ENCODE results near the gene C19orf12. TPM values are rescaled to one million over a fixed set of nuclear protein-coding genes. Genes with fewer than 3 reads are reported as not detected.

The C19orf12 gene
- total RNA-seq, 1 experiment from 2014 or later, result 15.5 TPM

- ATAC-seq (no peak), DNase-seq (ENCODE audit: low spot score) (no peak)
- H3K4me3 Mint-ChIP-seq, result no peak overlapping the region
- H3K27ac Mint-ChIP-seq, result no peak overlapping the region
- H3K4me1 Mint-ChIP-seq, result no peaks in the 10 kb centered on the region
- POLR2A ChIA-PET, result no interaction called here
- no peak for TF ChIP-seq PRRX2 (CRISPR knock-in tag; IDR thresholded peaks at IDR 0.05)
- TF ChIP-seq NFYB (CRISPR knock-in tag; conservative IDR thresholded peaks at IDR 0.05; ENCODE audit: low read depth), result no peak
- TF ChIP-seq ERG (CRISPR knock-in tag; IDR thresholded peaks at IDR 0.05), result no peak
- no peak for TF ChIP-seq SP1 (CRISPR knock-in tag; conservative IDR thresholded peaks at IDR 0.05)
- no peak for TF ChIP-seq EMX1 (CRISPR knock-in tag; IDR thresholded peaks at IDR 0.05)
- TF ChIP-seq ZMAT4 (CRISPR knock-in tag; IDR thresholded peaks at IDR 0.05), result no peak
- TF ChIP-seq KAT7 (CRISPR knock-in tag; IDR thresholded peaks at IDR 0.05; ENCODE audit: borderline replicate concordance), result no peak
- no peak for TF ChIP-seq ZNF232 (CRISPR knock-in tag; IDR thresholded peaks at IDR 0.05)
- no peak for TF ChIP-seq MAX (CRISPR knock-in tag; IDR thresholded peaks at IDR 0.05)
- no peak for TF ChIP-seq CTCF (IDR thresholded peaks at IDR 0.05)
- TF ChIP-seq, protein P1, sequence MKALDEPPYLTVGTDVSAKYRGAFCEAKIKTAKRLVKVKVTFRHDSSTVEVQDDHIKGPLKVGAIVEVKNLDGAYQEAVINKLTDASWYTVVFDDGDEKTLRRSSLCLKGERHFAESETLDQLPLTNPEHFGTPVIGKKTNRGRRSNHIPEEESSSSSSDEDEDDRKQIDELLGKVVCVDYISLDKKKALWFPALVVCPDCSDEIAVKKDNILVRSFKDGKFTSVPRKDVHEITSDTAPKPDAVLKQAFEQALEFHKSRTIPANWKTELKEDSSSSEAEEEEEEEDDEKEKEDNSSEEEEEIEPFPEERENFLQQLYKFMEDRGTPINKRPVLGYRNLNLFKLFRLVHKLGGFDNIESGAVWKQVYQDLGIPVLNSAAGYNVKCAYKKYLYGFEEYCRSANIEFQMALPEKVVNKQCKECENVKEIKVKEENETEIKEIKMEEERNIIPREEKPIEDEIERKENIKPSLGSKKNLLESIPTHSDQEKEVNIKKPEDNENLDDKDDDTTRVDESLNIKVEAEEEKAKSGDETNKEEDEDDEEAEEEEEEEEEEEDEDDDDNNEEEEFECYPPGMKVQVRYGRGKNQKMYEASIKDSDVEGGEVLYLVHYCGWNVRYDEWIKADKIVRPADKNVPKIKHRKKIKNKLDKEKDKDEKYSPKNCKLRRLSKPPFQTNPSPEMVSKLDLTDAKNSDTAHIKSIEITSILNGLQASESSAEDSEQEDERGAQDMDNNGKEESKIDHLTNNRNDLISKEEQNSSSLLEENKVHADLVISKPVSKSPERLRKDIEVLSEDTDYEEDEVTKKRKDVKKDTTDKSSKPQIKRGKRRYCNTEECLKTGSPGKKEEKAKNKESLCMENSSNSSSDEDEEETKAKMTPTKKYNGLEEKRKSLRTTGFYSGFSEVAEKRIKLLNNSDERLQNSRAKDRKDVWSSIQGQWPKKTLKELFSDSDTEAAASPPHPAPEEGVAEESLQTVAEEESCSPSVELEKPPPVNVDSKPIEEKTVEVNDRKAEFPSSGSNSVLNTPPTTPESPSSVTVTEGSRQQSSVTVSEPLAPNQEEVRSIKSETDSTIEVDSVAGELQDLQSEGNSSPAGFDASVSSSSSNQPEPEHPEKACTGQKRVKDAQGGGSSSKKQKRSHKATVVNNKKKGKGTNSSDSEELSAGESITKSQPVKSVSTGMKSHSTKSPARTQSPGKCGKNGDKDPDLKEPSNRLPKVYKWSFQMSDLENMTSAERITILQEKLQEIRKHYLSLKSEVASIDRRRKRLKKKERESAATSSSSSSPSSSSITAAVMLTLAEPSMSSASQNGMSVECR (CRISPR knock-in tag; IDR thresholded peaks at IDR 0.05; ENCODE audit: borderline replicate concordance), result no peak
- TF ChIP-seq, protein P2, sequence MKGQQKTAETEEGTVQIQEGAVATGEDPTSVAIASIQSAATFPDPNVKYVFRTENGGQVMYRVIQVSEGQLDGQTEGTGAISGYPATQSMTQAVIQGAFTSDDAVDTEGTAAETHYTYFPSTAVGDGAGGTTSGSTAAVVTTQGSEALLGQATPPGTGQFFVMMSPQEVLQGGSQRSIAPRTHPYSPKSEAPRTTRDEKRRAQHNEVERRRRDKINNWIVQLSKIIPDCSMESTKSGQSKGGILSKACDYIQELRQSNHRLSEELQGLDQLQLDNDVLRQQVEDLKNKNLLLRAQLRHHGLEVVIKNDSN (CRISPR knock-in tag; IDR thresholded peaks at IDR 0.05), result no peak
- TF ChIP-seq TCF7 (CRISPR knock-in tag; IDR thresholded peaks at IDR 0.05; ENCODE audit: low read depth), result no peak
- no peak for TF ChIP-seq SOX15 (CRISPR knock-in tag; IDR thresholded peaks at IDR 0.05)
- no peak for TF ChIP-seq CREM (CRISPR knock-in tag; IDR thresholded peaks at IDR 0.05)
- no peak for TF ChIP-seq ELF4 (CRISPR knock-in tag; IDR thresholded peaks at IDR 0.05; ENCODE audit: low read depth)
- TF ChIP-seq, protein P3, sequence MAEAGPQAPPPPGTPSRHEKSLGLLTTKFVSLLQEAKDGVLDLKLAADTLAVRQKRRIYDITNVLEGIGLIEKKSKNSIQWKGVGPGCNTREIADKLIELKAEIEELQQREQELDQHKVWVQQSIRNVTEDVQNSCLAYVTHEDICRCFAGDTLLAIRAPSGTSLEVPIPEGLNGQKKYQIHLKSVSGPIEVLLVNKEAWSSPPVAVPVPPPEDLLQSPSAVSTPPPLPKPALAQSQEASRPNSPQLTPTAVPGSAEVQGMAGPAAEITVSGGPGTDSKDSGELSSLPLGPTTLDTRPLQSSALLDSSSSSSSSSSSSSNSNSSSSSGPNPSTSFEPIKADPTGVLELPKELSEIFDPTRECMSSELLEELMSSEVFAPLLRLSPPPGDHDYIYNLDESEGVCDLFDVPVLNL (CRISPR knock-in tag; IDR thresholded peaks at IDR 0.05; ENCODE audit: borderline replicate concordance, low read depth), result no peak
- no peak for TF ChIP-seq FOXJ3 (CRISPR knock-in tag; IDR thresholded peaks at IDR 0.05; ENCODE audit: borderline replicate concordance)
- H3K27me3 Mint-ChIP-seq (ENCODE audit: low read depth), result no peaks in the 10 kb centered on the region
- H3K9me3 Mint-ChIP-seq, result peaks cover 33% of the 10 kb centered on the region
- peaks cover 5% of the 10 kb centered on the region; the same call in 1 of the 2 replicates for H3K36me3 Mint-ChIP-seq
- CTCF ChIA-PET, result no interaction called here
Observed at GRCh38 chr19:29653398-29653797, 61.7 kb downstream of the C19orf12 start.
